Measurements from ENCODE around the gene ARPC4. TPM values are rescaled to one million over a fixed set of nuclear protein-coding genes. Genes with fewer than 3 reads are reported as not detected.

ARPC4 gene
- total RNA-seq, 1 donor, result 304 TPM

DNA sequence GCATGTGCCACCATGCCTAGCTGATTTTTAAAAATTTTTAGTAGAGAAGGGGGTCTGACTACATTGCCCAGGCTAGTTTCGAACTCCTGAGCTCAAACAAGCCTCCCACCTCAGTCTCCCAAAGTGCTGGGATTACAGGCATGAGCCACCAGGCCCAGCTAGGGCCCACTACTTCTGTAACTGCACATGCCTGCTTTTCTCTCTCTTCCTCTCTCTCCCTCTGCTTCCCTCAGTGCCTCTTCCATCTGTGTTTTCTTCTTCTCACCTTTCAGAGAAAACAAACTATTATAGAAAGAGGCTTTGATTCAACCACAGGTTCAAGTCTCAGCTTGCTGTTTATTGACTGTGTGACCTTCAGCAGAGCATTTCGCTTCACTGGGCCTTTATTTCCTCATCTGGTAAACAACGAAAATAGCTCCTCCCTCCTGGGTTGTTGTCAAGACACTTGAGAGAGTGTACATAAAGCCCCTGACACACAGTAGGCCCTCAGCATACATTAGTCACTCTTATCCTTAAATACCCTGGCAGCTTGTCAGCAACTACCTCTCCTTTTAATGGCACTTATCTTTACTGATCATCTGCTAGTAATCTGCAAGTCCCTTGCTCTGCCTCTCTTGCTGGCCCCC lies 10.8 kb upstream of the ARPC4 start:
- TF ChIP-seq, protein P1, sequence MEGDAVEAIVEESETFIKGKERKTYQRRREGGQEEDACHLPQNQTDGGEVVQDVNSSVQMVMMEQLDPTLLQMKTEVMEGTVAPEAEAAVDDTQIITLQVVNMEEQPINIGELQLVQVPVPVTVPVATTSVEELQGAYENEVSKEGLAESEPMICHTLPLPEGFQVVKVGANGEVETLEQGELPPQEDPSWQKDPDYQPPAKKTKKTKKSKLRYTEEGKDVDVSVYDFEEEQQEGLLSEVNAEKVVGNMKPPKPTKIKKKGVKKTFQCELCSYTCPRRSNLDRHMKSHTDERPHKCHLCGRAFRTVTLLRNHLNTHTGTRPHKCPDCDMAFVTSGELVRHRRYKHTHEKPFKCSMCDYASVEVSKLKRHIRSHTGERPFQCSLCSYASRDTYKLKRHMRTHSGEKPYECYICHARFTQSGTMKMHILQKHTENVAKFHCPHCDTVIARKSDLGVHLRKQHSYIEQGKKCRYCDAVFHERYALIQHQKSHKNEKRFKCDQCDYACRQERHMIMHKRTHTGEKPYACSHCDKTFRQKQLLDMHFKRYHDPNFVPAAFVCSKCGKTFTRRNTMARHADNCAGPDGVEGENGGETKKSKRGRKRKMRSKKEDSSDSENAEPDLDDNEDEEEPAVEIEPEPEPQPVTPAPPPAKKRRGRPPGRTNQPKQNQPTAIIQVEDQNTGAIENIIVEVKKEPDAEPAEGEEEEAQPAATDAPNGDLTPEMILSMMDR (IDR thresholded peaks at IDR 0.05; ENCODE audit: insufficient read depth, low read depth, low read length), result no peak
- no peak overlapping the region for H3K4me3 ChIP-seq (ENCODE audit: low read depth, low read length)
- no peak for DNase-seq (ENCODE audit: low read depth)

DNA sequence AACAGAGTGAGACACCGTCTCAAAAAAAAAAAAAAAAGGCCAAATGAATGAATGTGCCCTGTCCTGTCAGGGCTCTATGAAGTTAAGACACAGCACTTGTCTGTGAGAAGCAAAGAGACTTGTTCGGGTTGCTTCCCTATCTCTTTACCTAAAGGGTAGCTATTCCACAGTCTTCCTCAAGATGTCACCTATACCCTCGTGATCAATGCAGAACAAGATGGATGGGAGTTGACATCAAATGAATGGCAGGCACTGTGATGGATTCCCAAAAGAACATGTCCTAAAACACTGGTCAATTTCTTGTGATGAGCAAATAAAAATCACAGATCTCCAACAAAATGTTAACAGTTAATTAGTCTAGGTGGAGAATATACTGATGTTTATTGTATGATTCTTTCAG lies 10.1 kb upstream of the ARPC4 start:
- TF ChIP-seq, protein P1 (IDR thresholded peaks at IDR 0.05; ENCODE audit: insufficient read depth, low read depth, low read length), result no peak
- no peak for DNase-seq (ENCODE audit: low read depth)
- no peak overlapping the region for H3K4me3 ChIP-seq (ENCODE audit: low read depth, low read length)

DNA sequence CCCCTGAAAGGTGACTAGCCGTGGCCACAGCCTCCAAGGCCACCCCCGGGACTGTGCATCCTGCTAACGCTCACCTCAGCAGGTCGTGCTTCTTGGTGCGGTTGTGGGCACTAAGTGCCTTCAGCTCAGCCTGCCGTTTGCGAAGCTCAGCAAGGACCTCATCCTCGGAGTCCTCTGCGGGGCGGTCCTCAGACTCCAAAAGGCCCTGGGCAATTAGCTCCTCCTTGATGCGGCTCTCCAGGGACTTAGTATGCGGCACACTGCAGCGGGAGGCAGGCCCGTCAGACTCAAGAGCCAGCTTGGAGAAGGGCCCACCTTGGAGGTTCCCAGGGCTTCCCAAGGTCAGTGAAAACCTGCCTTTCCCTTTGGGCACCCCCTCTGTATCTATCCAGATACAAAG lies 8.9 kb upstream of the ARPC4 start:
- TF ChIP-seq, protein P1 (IDR thresholded peaks at IDR 0.05; ENCODE audit: insufficient read depth, low read depth, low read length), result no peak
- H3K4me3 ChIP-seq (ENCODE audit: low read depth, low read length), result no peak overlapping the region
- DNase-seq (ENCODE audit: low read depth), result no peak

DNA sequence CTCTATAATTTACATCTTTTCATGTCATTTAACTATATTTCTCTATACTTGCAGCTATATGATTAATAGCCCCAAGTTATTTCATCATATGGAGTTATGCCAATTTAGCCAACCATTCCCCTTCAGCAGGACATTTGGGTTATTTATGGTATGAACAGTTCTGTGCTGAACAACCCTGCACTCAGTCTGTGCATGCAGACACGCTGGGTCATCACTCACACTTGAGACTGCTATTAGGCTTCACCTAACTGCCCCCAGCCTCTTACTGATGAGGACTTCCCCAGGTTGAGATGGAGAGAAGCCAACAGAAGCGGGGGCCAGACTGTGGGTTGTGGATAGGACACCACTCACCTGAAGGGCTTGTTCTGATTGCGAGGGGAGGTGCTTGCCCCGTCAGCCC lies 7.9 kb upstream of the ARPC4 start:
- TF ChIP-seq, protein P1 (IDR thresholded peaks at IDR 0.05; ENCODE audit: insufficient read depth, low read depth, low read length), result no peak
- DNase-seq (ENCODE audit: low read depth), result no peak

DNA sequence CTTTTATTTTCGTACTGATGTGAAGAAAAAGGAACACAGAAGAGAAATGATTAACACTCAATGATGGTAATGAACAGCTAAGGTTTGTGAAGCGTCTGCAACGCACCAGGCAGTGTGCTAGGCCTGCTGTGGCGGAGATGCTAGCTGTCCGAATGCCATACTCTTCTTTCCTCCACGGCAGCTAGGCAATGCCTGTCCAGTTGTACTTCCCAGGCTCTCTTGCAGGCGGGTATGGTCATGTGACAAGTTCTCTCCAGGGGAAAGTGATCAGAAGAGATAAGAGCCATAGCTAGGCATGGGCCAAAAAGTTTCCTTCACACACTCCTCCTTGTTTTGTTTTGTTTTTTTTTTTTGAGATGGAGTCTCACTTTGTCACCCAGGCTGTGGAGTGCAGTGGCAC lies 7.3 kb upstream of the ARPC4 start:
- TF ChIP-seq, protein P1 (IDR thresholded peaks at IDR 0.05; ENCODE audit: insufficient read depth, low read depth, low read length), result no peak
- no peak overlapping the region for H3K4me3 ChIP-seq (ENCODE audit: low read depth, low read length)

More for the DNA sequence above, 7.9 kb upstream of the ARPC4 start:
- H3K4me3 ChIP-seq (ENCODE audit: low read depth, low read length), result no peak overlapping the region

DNA sequence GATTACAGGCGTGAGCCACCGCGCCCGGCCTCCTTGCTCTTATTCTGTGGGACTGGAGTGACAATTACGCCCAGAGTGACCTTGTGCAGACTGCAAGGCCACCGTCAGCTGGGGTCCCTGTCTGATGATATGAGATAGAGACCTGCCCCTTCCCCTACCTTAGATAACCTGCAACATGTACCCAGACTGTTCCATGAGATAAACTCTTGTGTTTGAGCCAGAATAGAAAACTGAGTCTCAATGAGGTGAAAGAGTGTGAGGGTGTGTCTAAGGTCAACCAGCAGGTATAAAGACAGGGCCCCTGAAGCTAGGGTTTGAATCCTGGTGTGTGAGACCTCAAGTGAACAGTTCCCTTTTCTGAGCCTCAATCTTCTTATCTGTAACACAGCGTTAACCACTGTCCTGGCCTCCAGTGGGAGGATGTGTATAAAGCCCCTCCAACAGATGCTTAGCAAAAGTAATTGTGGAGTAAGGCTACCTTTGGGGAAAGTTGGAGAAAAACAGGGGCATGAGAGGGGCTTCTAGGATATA lies 6.6 kb upstream of the ARPC4 start:
- DNase-seq (ENCODE audit: low read depth), result no peak
- TF ChIP-seq, protein P1 (IDR thresholded peaks at IDR 0.05; ENCODE audit: insufficient read depth, low read depth, low read length), result no peak
- no peak overlapping the region for H3K4me3 ChIP-seq (ENCODE audit: low read depth, low read length)

More for the DNA sequence above, 7.3 kb upstream of the ARPC4 start:
- no peak for DNase-seq (ENCODE audit: low read depth)
